HG03469 (cell line): ENCODE results near the gene CAPN9.
"Not testable (repeated sequence)": the region's sequence is repeated elsewhere in the genome, so short reads cannot be mapped to it uniquely, and the experiment has no call there.

Experiments
- ATAC-seq: cut with Tn5 transposase; IDR thresholded peaks from one replicate; pipeline ENCODE4 v1.9.1; 2021; ENCODE audit warnings: mild to moderate bottlenecking, moderate library complexity, moderate number of reproducible peaks; ENCODE audit not compliant: unreplicated experiment

CAPN9 gene

GRCh38 chr1:230767859-230768612, 20.8 kb downstream of the CAPN9 start:
- ATAC-seq = not testable (repeated sequence)

- ATAC-seq = no peak
These were observed 21.8 kb downstream of the CAPN9 start for GRCh38 chr1:230768903-230769570.

- ATAC-seq = no peak
These were observed 23.1 kb downstream of the CAPN9 start for GRCh38 chr1:230770317-230770716.

- ATAC-seq = no peak
These were observed 24.7 kb downstream of the CAPN9 start for GRCh38 chr1:230771773-230772354.

GRCh38 chr1:230772457-230773395, 25.5 kb downstream of the CAPN9 start:
- ATAC-seq = no peak

GRCh38 chr1:230773396-230774033, 26.3 kb downstream of the CAPN9 start:
- no peak for ATAC-seq

- ATAC-seq = no peak
These were observed 31.9 kb downstream of the CAPN9 start for GRCh38 chr1:230778916-230779590.

GRCh38 chr1:230781131-230781530, 33.9 kb downstream of the CAPN9 start:
- no peak for ATAC-seq

- ATAC-seq = no peak
These were observed 34.4 kb downstream of the CAPN9 start for GRCh38 chr1:230781594-230781993.

- no peak for ATAC-seq
These were observed 37.0 kb downstream of the CAPN9 start for GRCh38 chr1:230784163-230784562.

- no peak for ATAC-seq
These were observed 38.6 kb downstream of the CAPN9 start for GRCh38 chr1:230785636-230786384.

- ATAC-seq = no peak
These were observed 39.2 kb downstream of the CAPN9 start for GRCh38 chr1:230786385-230786753.

- ATAC-seq = no peak
These were observed 40.3 kb downstream of the CAPN9 start for GRCh38 chr1:230787471-230787870.

GRCh38 chr1:230788561-230789275, 41.5 kb downstream of the CAPN9 start:
- no peak for ATAC-seq

- ATAC-seq = no peak
These were observed 42.8 kb downstream of the CAPN9 start for GRCh38 chr1:230790026-230790425.

GRCh38 chr1:230791986-230792564, 44.9 kb downstream of the CAPN9 start:
- no peak for ATAC-seq

- no peak for ATAC-seq
These were observed 45.7 kb downstream of the CAPN9 start for GRCh38 chr1:230792691-230793462.

GRCh38 chr1:230793463-230793745, 46.2 kb downstream of the CAPN9 start:
- no peak for ATAC-seq
